ENCODE data around the gene TULP3. TPM values are rescaled to one million over a fixed set of nuclear protein-coding genes. Genes with fewer than 3 reads are reported as not detected.

Gene TULP3
- total and polyA plus RNA-seq, 2 of the 8 experiments (the other 6 are each of a cell fraction or from before 2014, with no cell fraction given) = 18.4 to 21.2 TPM

DNA sequence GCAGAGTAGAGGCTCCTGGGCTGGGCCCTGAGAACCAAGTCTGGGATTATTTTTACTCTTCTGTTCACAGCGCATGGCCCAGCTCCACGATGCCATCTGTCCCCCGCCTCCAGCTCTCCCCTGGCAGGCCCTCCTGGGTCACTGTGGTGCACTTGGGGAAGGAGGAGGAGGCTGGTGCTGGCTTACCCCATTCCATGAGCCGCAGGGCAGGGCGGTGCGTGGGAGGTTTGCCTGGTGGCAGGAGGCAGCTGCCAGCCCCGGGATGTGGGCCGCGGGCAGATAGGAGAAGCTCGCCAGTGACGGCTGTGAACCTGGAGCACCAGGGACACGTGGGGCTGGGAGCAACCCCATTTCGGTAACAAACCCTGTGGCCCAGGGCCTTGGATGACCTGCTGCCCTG is 91.7 kb downstream of the TULP3 start:
- no peak overlapping the region for H3K23ac ChIP-seq (ENCODE audit: insufficient read length)
- H2BK15ac ChIP-seq (ENCODE audit: low read length) = no peak overlapping the region
- H3K4me2 ChIP-seq (ENCODE audit: insufficient read depth in 1 of 2, low read depth in 2 of 2, low read length in 2 of 2) = no peak overlapping the region
- no peak overlapping the region for H2AK5ac ChIP-seq (ENCODE audit: low read depth, low read length)
- peaks cover under 1 to 8% (median 3%) of the 10 kb centered on the region in 4 experiments; a peak in 3 of 7 replicates for H3K4me1 ChIP-seq (replicated peaks in 1 of 4; ENCODE audit: control insufficient read depth in 3 of 4, insufficient read depth in 4 of 4, low read length in 3 of 4)
- H2BK120ac ChIP-seq (replicated peaks; ENCODE audit: low read depth, low read length) = no peak overlapping the region
- no peak overlapping the region for H3K4ac ChIP-seq (replicated peaks; ENCODE audit: insufficient read length, low read depth, low read length)
- no peaks in the 10 kb centered on the region for H3K27me3 ChIP-seq (replicated peaks in 1 of 4; ENCODE audit: control insufficient read depth in 3 of 4, extremely low read depth in 1 of 4, insufficient read depth in 3 of 4, low read length in 3 of 4)
- H3K79me1 ChIP-seq (ENCODE audit: low read depth, low read length) = peaks cover 14% of the 10 kb centered on the region
- H3K27ac ChIP-seq (ENCODE audit: low read depth, low read length) = no peak overlapping the region
- ChIA-PET POLR2A (ENCODE audit: partially characterized antibody) (interaction anchor here (0.8 to 3.7 kb wide), 7 partner anchors 13 to 293 kb away, joined by 3 to 16 read pairs (median 3); no protein-coding TSS in a partner anchor), CTCF (ENCODE audit: partially characterized antibody) (interaction anchor here (0.6 to 1.1 kb wide), 3 partner anchors 8 to 52 kb away, joined by 3 to 6 read pairs (median 4); no protein-coding TSS in a partner anchor)
- no peaks in the 10 kb centered on the region for H3K23me2 ChIP-seq (ENCODE audit: low read depth, low read length)
- no peak overlapping the region for H2BK5ac ChIP-seq (ENCODE audit: low read depth, low read length)
- H2BK12ac ChIP-seq (ENCODE audit: low read depth, low read length) = no peak overlapping the region
- DNase-seq (ENCODE audit: low read depth in 1 of 2, low spot score in 2 of 2) (no peak), FAIRE-seq (no peak)
- H4K20me1 ChIP-seq (replicated peaks in 1 of 2; ENCODE audit: control insufficient read depth in 1 of 2, insufficient read depth in 2 of 2, low read length in 2 of 2) = peaks cover 7 to 27% of the 10 kb centered on the region in 2 experiments
- H4K8ac ChIP-seq (ENCODE audit: extremely low read depth, insufficient read depth, low read length) = no peak overlapping the region
- H3K4me3 ChIP-seq (ENCODE audit: extremely low read depth in 1 of 4, insufficient read depth in 2 of 4, low read depth in 3 of 4, low read length in 4 of 4) = no peak overlapping the region
- no peaks in the 10 kb centered on the region for H3K9me3 ChIP-seq (ENCODE audit: insufficient read depth in 2 of 2, low read depth in 1 of 2, low read length in 1 of 2)
- peaks cover 0 to 9% (median 3%) of the 10 kb centered on the region in 4 experiments; a peak in 4 of 8 replicates for H3K36me3 ChIP-seq (ENCODE audit: control insufficient read depth in 2 of 4, insufficient read depth in 4 of 4, low read length in 3 of 4)
- H3K9ac ChIP-seq (replicated peaks in 1 of 4; ENCODE audit: extremely low read depth in 1 of 4, low read depth in 3 of 4, low read length in 3 of 4) = no peak overlapping the region
- H4K91ac ChIP-seq (replicated peaks; ENCODE audit: insufficient read length, low read length) = no peak overlapping the region
- no peak overlapping the region for H2AFZ ChIP-seq (ENCODE audit: low read length)
- H3K79me2 ChIP-seq (ENCODE audit: control insufficient read depth in 1 of 2, insufficient read depth in 2 of 2, low read length in 2 of 2) = peaks cover 5 to 80% of the 10 kb centered on the region in 2 experiments
- H3K56ac ChIP-seq (replicated peaks; ENCODE audit: insufficient read length, low read depth, low read length) = no peak overlapping the region
- no peak overlapping the region for H3K14ac ChIP-seq (ENCODE audit: insufficient read length)
- no peak overlapping the region for H2BK20ac ChIP-seq (ENCODE audit: low read length)
- no peak overlapping the region for H3K18ac ChIP-seq (ENCODE audit: extremely low read depth, low read length)
- H4K5ac ChIP-seq (ENCODE audit: insufficient read length, low read depth, low read length) = no peak overlapping the region
- 96% methylated on average over 13 of the region's 13 CpGs; no CpG with 5 or more reads in 1 of the 2 experiments for WGBS, 2 experiments (ENCODE audit: extremely low coverage in 1 of 2, insufficient coverage in 1 of 2, insufficient read length in 1 of 2, insufficient replicate concordance in 2 of 2, low coverage in 1 of 2, low lambda C conversion rate in 2 of 2, missing lambda C conversion rate in 1 of 2)
- TF ChIP-seq SAP30 (IDR thresholded peaks at IDR 0.05; ENCODE audit: insufficient read depth, insufficient replicate concordance, low read length) (no peak), POLR2AphosphoS5 (IDR thresholded peaks at IDR 0.05; ENCODE audit: low read depth, low read length) (no peak), RNF2 (IDR thresholded peaks at IDR 0.05; ENCODE audit: borderline replicate concordance, low read depth, low read length, missing control alignments, poor library complexity, severe bottlenecking) (no peak), SIRT6 (IDR thresholded peaks at IDR 0.05; ENCODE audit: low read length) (no peak), RXRA (IDR thresholded peaks at IDR 0.05; ENCODE audit: insufficient read depth, low read depth, low read length) (no peak), HDAC6 (IDR thresholded peaks at IDR 0.05; ENCODE audit: low read depth, low read length) (no peak), BACH1 (IDR thresholded peaks at IDR 0.05; ENCODE audit: low read length) (no peak), RFX5 (IDR thresholded peaks at IDR 0.05; ENCODE audit: borderline replicate concordance, low read depth, low read length) (no peak), NRF1 (IDR thresholded peaks at IDR 0.05; ENCODE audit: low read depth, low read length) (no peak), TAF7 (optimal IDR thresholded peaks at IDR 0.05; ENCODE audit: borderline replicate concordance, low read depth, low read length) (no peak), RAD21 (IDR thresholded peaks at IDR 0.05 in 1 of 2, conservative IDR thresholded peaks at IDR 0.05 in 1 of 2; ENCODE audit: low read depth in 2 of 2, low read length in 2 of 2) (no peak)
